OCI-LY7 (cell line): ENCODE measurements around the gene FAM9C.

Experiments
- EZH2phosphoT487 ChIP-seq: fragments of 200-600 bp; sonication (generic); IDR thresholded peaks from 2 replicates; pipeline ENCODE4 v1.6.1; 2018; ENCODE audit warnings: low read depth, borderline replicate concordance, mild to moderate bottlenecking, mixed run types, antibody characterized with exemption, low read length, moderate library complexity, mixed read lengths
- TF ChIP-seq, protein P1 (sequence below): fragments of 200-600 bp; sonication (generic); conservative IDR thresholded peaks from 2 replicates; pipeline ENCODE4 v1.5.1; 2014; ENCODE audit warnings: mild to moderate bottlenecking, antibody characterized with exemption, low read length, moderate library complexity, mixed read lengths

DNA sequence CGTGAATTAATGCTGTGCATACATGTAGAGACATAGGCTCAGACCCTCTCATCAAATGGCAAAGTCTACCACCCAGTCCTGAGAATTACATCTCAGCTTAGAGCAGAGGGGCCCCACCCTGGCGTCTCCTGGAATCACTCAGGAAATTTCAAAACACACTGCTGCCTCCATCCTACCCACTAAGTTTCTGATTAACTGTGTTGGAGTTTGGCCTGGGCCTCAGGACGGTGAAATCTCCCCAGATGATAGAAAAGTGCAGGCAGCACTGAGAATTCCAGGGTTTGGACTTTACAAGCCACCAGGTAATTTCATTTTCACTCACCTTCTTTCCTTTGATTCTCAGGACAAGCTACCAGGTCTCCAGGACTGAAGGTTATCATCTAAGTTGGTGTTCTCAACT is 3.3 kb upstream of the FAM9C start:
- TF ChIP-seq, protein P1, sequence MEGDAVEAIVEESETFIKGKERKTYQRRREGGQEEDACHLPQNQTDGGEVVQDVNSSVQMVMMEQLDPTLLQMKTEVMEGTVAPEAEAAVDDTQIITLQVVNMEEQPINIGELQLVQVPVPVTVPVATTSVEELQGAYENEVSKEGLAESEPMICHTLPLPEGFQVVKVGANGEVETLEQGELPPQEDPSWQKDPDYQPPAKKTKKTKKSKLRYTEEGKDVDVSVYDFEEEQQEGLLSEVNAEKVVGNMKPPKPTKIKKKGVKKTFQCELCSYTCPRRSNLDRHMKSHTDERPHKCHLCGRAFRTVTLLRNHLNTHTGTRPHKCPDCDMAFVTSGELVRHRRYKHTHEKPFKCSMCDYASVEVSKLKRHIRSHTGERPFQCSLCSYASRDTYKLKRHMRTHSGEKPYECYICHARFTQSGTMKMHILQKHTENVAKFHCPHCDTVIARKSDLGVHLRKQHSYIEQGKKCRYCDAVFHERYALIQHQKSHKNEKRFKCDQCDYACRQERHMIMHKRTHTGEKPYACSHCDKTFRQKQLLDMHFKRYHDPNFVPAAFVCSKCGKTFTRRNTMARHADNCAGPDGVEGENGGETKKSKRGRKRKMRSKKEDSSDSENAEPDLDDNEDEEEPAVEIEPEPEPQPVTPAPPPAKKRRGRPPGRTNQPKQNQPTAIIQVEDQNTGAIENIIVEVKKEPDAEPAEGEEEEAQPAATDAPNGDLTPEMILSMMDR: no peak
- no peak for TF ChIP-seq EZH2phosphoT487
